Measurements from ENCODE around the gene CEP55. TPM values are rescaled to one million over a fixed set of nuclear protein-coding genes. Genes with fewer than 3 reads are reported as not detected.
"Not testable (repeated sequence)": the region's sequence is repeated elsewhere in the genome, so short reads cannot be mapped to it uniquely, and the experiment has no call there.

CEP55 gene
- total RNA-seq, 2 donors from 2014 or later = 61.3 to 85.1 TPM

- not testable (repeated sequence) for ATAC-seq; H3K9me3 Mint-ChIP-seq; DNase-seq (ENCODE audit: low spot score in 2 of 2); H3K36me3 Mint-ChIP-seq; H3K27ac Mint-ChIP-seq
These were observed 44.5 kb downstream of the CEP55 start for GRCh38 chr10:93540871-93541270.

- Mint-ChIP-seq H3K9me3 (no peaks in the 10 kb centered on the region), H3K36me3 (no peaks in the 10 kb centered on the region), H3K27ac (no peak overlapping the region)
- DNase-seq (ENCODE audit: low spot score in 2 of 2) (peak in 1 of 2 donors; percentile 51), ATAC-seq (peak; percentile 59 to 64)
These were observed 45.3 kb downstream of the CEP55 start for GRCh38 chr10:93541402-93542357.

- Mint-ChIP-seq H3K36me3 (no peaks in the 10 kb centered on the region), H3K9me3 (no peaks in the 10 kb centered on the region), H3K27ac (no peak overlapping the region)
- DNase-seq (ENCODE audit: low spot score in 2 of 2) = no peak
- ATAC-seq = no peak
These were observed 46.0 kb downstream of the CEP55 start for GRCh38 chr10:93542358-93542791.

- DNase-seq (ENCODE audit: low spot score in 2 of 2); H3K9me3 Mint-ChIP-seq; H3K36me3 Mint-ChIP-seq; H3K27ac Mint-ChIP-seq; ATAC-seq: not testable (repeated sequence)
These were observed 50.6 kb downstream of the CEP55 start for GRCh38 chr10:93546995-93547394.

- no peaks in the 10 kb centered on the region for H3K9me3 Mint-ChIP-seq
- DNase-seq (ENCODE audit: low spot score in 2 of 2) (no peak), ATAC-seq (no peak)
- H3K27ac Mint-ChIP-seq = no peak overlapping the region
- no peaks in the 10 kb centered on the region for H3K36me3 Mint-ChIP-seq
These were observed 51.1 kb downstream of the CEP55 start for GRCh38 chr10:93547522-93547921.

GRCh38 chr10:93548376-93549071, 52.1 kb downstream of the CEP55 start:
- no peaks in the 10 kb centered on the region for H3K9me3 Mint-ChIP-seq
- no peaks in the 10 kb centered on the region for H3K36me3 Mint-ChIP-seq
- no peak for ATAC-seq
- DNase-seq (ENCODE audit: low spot score in 2 of 2) = no peak
- H3K27ac Mint-ChIP-seq = no peak overlapping the region

- no peak for DNase-seq (ENCODE audit: low spot score in 2 of 2)
- H3K27ac Mint-ChIP-seq = no peak overlapping the region
- no peaks in the 10 kb centered on the region for H3K9me3 Mint-ChIP-seq
- ATAC-seq = no peak
- H3K36me3 Mint-ChIP-seq = no peaks in the 10 kb centered on the region
These were observed 54.2 kb downstream of the CEP55 start for GRCh38 chr10:93550606-93551005.

GRCh38 chr10:93552780-93553179, 56.4 kb downstream of the CEP55 start:
- no peak overlapping the region for H3K27ac Mint-ChIP-seq

GRCh38 chr10:93553482-93554315, 57.3 kb downstream of the CEP55 start:
- ATAC-seq (no peak), DNase-seq (ENCODE audit: low spot score in 2 of 2) (no peak)
- H3K9me3 Mint-ChIP-seq = no peaks in the 10 kb centered on the region
- no peak overlapping the region for H3K27ac Mint-ChIP-seq
- H3K36me3 Mint-ChIP-seq = no peaks in the 10 kb centered on the region

More at GRCh38 chr10:93552780-93553179, 56.4 kb downstream of the CEP55 start:
- ATAC-seq (no peak), DNase-seq (ENCODE audit: low spot score in 2 of 2) (no peak)
- H3K36me3 Mint-ChIP-seq = no peaks in the 10 kb centered on the region
- no peaks in the 10 kb centered on the region for H3K9me3 Mint-ChIP-seq

GRCh38 chr10:93554316-93554663, 57.9 kb downstream of the CEP55 start:
- H3K36me3 Mint-ChIP-seq = no peaks in the 10 kb centered on the region
- no peak overlapping the region for H3K27ac Mint-ChIP-seq
- DNase-seq (ENCODE audit: low spot score in 2 of 2) = no peak
- H3K9me3 Mint-ChIP-seq = no peaks in the 10 kb centered on the region
- ATAC-seq = no peak

GRCh38 chr10:93554760-93555432, 58.5 kb downstream of the CEP55 start:
- H3K9me3 Mint-ChIP-seq = no peaks in the 10 kb centered on the region
- peak; percentile 63 to 70 for ATAC-seq
- no peak overlapping the region for H3K27ac Mint-ChIP-seq
- no peaks in the 10 kb centered on the region for H3K36me3 Mint-ChIP-seq
- DNase-seq (ENCODE audit: low spot score in 2 of 2) = peak in 1 of 2 donors; percentile 67

GRCh38 chr10:93559490-93559889, 63.1 kb downstream of the CEP55 start:
- no peak for ATAC-seq
- H3K9me3 Mint-ChIP-seq = no peaks in the 10 kb centered on the region
- H3K36me3 Mint-ChIP-seq = no peaks in the 10 kb centered on the region
- no peak overlapping the region for H3K27ac Mint-ChIP-seq
- no peak for DNase-seq (ENCODE audit: low spot score in 2 of 2)

- DNase-seq (ENCODE audit: low spot score in 2 of 2) (no peak), ATAC-seq (no peak)
- Mint-ChIP-seq H3K27ac (no peak overlapping the region), H3K9me3 (no peaks in the 10 kb centered on the region), H3K36me3 (no peaks in the 10 kb centered on the region)
These were observed 64.1 kb downstream of the CEP55 start for GRCh38 chr10:93560541-93560940.

GRCh38 chr10:93565446-93565845, 69.0 kb downstream of the CEP55 start:
- H3K9me3 Mint-ChIP-seq = no peaks in the 10 kb centered on the region
- ATAC-seq (no peak), DNase-seq (ENCODE audit: low spot score in 2 of 2) (no peak)
- H3K27ac Mint-ChIP-seq = no peak overlapping the region
- H3K36me3 Mint-ChIP-seq = no peaks in the 10 kb centered on the region

GRCh38 chr10:93566435-93567276, 70.2 kb downstream of the CEP55 start, which contains the start of gene FFAR4:
Gene FFAR4, plus strand, starts transcription at chr10:93566665. Its CDS starts 56 bp downstream, at chr10:93566721.
- Mint-ChIP-seq H3K9me3 (no peaks in the 10 kb centered on the region), H3K27ac (no peak within 1 kb of the TSS), H3K36me3 (no peaks in the 10 kb centered on the region)
- no peak for DNase-seq (ENCODE audit: low spot score in 2 of 2)
- ATAC-seq = no peak
